Kidney (tissue), 14 donors: ENCODE measurements around the gene EFHD2. TPM values are rescaled to one million over a fixed set of nuclear protein-coding genes. Genes with fewer than 3 reads are reported as not detected.

ENCODE experiments used
- DNase-seq, 5 donors: peaks; one replicate each; pipeline ENCODE4 v3.0.0-alpha.2; 2013 to 2020
- FAIRE-seq: peaks from 2 replicates; lab custom pipeline; 2012; peaks lifted over from hg19 to GRCh38; lab: Jason Lieb, UNC
- H3K27ac ChIP-seq, 2 donors: one replicate each; pipeline ENCODE4 v1.7.0; 2013; ENCODE audit warnings: low read depth in 2 of 2, low read length in 2 of 2, inconsistent platforms in 1 of 2
- H3K27me3 ChIP-seq: one replicate; pipeline ENCODE4 v1.7.1; 2013; ENCODE audit warnings: low read length, inconsistent platforms; ENCODE audit not compliant: control insufficient read depth, insufficient read depth
- H3K36me3 ChIP-seq, 3 donors: one replicate each; pipeline versions ENCODE4 v1.7.0 to v1.7.1; 2013; ENCODE audit warnings: low read length in 3 of 3, control low read depth in 1 of 3, inconsistent platforms in 1 of 3; ENCODE audit not compliant: insufficient read depth in 3 of 3, control insufficient read depth in 2 of 3
- H3K4me1 ChIP-seq, 3 donors: one replicate each; pipeline versions ENCODE4 v1.7.0 to v1.7.1; 2013; ENCODE audit warnings: low read length in 3 of 3, inconsistent platforms in 1 of 3, low read depth in 1 of 3; ENCODE audit not compliant: control insufficient read depth in 2 of 3, insufficient read depth in 2 of 3
- H3K4me3 ChIP-seq, 3 donors: one replicate each; pipeline versions ENCODE4 v1.7.0 to v1.8.1; 2013; ENCODE audit warnings: low read length in 3 of 3, control low read depth in 1 of 3, inconsistent platforms in 1 of 3
- H3K9ac ChIP-seq, 3 donors: one replicate each; pipeline versions ENCODE4 v1.7.0 to v1.7.1; 2013; ENCODE audit warnings: low read length in 3 of 3, control low read depth in 1 of 3, inconsistent platforms in 1 of 3
- H3K9me3 ChIP-seq, 3 donors: one replicate each; pipeline versions ENCODE4 v1.7.0 to v1.7.1; 2013; ENCODE audit warnings: low read length in 3 of 3, control low read depth in 1 of 3, inconsistent platforms in 1 of 3; ENCODE audit not compliant: control insufficient read depth in 2 of 3, insufficient read depth in 1 of 3
- intact Hi-C: fragments of 100-400 bp; cut with DNase I; formaldehyde crosslinking; loops from one replicate; pipeline ENCODE4 v1.11.1; 2022
- polyA plus RNA-seq: library from polyadenylated mRNA; stranded (reverse); fragments of 350-450 nt; fragmentation: Illumina TruSeq; extraction: RNeasy Lipid Tissue Mini Kit (QIAGEN cat#74804); gene quantifications from one replicate; pipeline ENCODE4 v1.2.3, GENCODE V29; 2014; ENCODE audit warnings: low read depth, low replicate concordance; ENCODE audit not compliant: insufficient read depth
- total RNA-seq: library from RNA; stranded (reverse); fragmentation: NEBNext Ultra II Directional; extraction: Animal tissue kit (Norgen Biotek cat#: 25700); gene quantifications from one replicate; pipeline ENCODE4 v1.2.1, GENCODE V29; 2021
- TF ChIP-seq, protein P1 (sequence below): IDR thresholded peaks from 3 replicates; pipeline ENCODE4 v1.5.1; 2012; ENCODE audit warnings: mild to moderate bottlenecking, moderate library complexity, borderline replicate concordance; ENCODE audit not compliant: insufficient read depth; ENCODE audit errors: extremely low read depth
- donor health status: control.
- donor health status: control.
- donor health status: control.
- donor health status: control.
- donor health status: control.
- donor health status: DM: yes; HTN: yes; CAD: no.
- donor health status: Normal renal cell carcinoma (clear cell type).

Gene EFHD2
- total and polyA plus RNA-seq, 2 donors from 2014 or later = 20.2 to 37.5 TPM

DNA sequence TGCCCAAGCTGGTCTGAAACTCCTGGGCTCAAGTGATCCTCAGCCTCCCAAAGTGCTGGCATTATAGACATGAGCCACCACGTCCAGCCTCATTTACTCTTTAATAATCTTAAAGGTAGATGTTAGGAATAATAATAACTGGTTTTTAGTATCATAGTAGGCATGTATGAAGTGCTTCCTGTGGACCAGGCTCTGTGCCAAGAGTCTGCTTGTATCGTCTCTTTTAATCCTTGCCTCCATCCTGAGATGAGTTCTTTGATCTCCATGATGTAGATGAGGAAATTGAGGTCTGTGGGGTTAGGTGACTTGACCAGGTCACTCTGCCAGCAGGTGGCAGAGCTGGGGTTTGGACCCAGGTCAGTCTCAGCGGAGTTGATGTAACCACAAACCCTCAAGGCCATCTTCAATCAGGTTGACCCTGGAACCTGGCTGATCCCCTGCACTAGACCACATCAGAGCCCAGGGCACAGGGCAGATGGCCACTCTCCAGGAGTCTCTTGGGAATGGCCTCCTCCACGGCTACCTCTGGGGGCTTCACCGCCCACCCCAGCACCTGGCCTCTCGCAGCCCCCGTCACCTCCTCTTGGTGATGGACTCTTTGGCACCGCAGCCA is 11.3 kb downstream of the EFHD2 start:
- TF ChIP-seq, protein P1, sequence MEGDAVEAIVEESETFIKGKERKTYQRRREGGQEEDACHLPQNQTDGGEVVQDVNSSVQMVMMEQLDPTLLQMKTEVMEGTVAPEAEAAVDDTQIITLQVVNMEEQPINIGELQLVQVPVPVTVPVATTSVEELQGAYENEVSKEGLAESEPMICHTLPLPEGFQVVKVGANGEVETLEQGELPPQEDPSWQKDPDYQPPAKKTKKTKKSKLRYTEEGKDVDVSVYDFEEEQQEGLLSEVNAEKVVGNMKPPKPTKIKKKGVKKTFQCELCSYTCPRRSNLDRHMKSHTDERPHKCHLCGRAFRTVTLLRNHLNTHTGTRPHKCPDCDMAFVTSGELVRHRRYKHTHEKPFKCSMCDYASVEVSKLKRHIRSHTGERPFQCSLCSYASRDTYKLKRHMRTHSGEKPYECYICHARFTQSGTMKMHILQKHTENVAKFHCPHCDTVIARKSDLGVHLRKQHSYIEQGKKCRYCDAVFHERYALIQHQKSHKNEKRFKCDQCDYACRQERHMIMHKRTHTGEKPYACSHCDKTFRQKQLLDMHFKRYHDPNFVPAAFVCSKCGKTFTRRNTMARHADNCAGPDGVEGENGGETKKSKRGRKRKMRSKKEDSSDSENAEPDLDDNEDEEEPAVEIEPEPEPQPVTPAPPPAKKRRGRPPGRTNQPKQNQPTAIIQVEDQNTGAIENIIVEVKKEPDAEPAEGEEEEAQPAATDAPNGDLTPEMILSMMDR = no peak
- Histone ChIP-seq H3K9ac (no peak overlapping the region), H3K4me1 (peaks cover 0 to 9% (median 0%) of the 10 kb centered on the region in 3 donors), H3K27ac (no peak overlapping the region), H3K27me3 (no peaks in the 10 kb centered on the region), H3K4me3 (no peak overlapping the region), H3K9me3 (no peaks in the 10 kb centered on the region), H3K36me3 (no peaks in the 10 kb centered on the region)
- FAIRE-seq = no peak
- intact Hi-C loops = loop anchor here (10.0 kb wide), 1 partner anchor 296 kb away; no protein-coding TSS in a partner anchor
- DNase-seq = no peak

DNA sequence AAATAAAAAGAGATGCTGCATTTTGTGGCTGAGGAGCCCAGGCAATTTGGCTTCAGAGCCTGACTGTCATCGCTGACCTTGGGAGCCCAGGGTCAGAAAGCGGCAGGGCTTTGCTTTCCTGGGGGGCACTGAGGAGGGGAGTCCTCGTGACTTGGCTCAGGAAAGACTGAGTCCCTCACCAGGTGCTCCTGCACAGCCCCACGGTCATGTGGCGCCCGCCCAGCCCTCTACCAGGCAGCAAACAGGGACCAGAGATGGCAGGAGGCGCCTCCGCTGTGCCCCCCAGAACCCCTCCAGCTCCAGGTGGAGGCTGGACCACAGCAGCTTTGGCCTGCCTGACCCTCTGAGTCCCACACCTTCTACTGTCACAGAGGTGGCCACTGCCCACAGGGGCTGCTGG is 13.2 kb downstream of the EFHD2 start:
- no peaks in the 10 kb centered on the region for H3K9me3 ChIP-seq
- peaks cover 0 to 8% (median 0%) of the 10 kb centered on the region in 3 donors for H3K4me1 ChIP-seq
- no peak for FAIRE-seq
- H3K27ac ChIP-seq = no peak overlapping the region
- intact Hi-C loops = loop anchor here (10.0 kb wide), 1 partner anchor 298 kb away; no protein-coding TSS in a partner anchor
- no peaks in the 10 kb centered on the region for H3K27me3 ChIP-seq
- H3K4me3 ChIP-seq = no peak overlapping the region
- TF ChIP-seq, protein P1 = no peak
- no peak for DNase-seq
- peaks cover 0 to 4% (median 0%) of the 10 kb centered on the region in 3 donors for H3K36me3 ChIP-seq
- no peak overlapping the region for H3K9ac ChIP-seq

DNA sequence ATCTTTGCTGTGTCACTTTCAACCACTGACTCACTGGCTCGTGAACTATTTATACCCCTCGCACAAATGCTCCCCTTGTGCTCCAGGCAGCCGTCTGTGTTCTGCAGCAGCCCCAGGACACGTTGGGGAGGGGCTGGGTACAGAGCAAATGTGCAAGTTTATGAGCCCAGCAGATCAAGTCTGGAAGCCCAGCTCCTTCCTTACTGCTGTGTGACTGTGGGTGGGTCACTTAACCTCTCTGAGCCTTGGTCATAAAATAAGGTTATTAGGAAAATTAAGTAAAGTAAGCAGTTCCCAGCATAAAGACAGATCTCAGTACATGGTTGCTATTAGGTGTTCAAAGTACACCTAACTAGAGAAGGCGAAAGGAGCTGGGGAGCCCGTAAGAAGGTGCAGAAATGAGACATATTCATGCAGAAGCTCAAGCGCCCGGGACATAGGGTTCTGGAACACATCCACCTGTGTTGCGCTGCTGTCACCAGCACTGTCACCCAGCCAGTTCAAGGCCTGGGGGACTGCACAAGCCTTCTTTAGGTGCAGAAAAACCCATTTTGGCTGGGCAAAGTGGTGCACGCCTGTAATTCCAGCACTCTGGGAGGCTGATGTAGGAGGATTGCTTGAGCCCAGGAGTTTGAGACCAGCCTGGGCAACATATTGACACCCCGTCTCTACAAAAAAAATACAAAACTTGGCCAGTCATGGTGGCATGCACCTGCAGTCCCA is 13.8 kb downstream of the EFHD2 start:
- peaks cover 0 to 4% (median 0%) of the 10 kb centered on the region in 3 donors for H3K36me3 ChIP-seq
- intact Hi-C loops = loop anchor here (10.0 kb wide), 1 partner anchor 299 kb away; no protein-coding TSS in a partner anchor
- no peak overlapping the region for H3K27ac ChIP-seq
- no peak overlapping the region for H3K4me3 ChIP-seq
- peaks cover 0 to 8% (median 0%) of the 10 kb centered on the region in 3 donors for H3K4me1 ChIP-seq
- no peak overlapping the region for H3K9ac ChIP-seq
- FAIRE-seq (no peak), DNase-seq (no peak)
- H3K27me3 ChIP-seq = no peaks in the 10 kb centered on the region
- H3K9me3 ChIP-seq = no peaks in the 10 kb centered on the region
- TF ChIP-seq, protein P1 = no peak
